OCI-LY1 (cell line): Measurements from ENCODE around the gene CLDN4.
"Not testable (repeated sequence)": the region's sequence is repeated elsewhere in the genome, so short reads cannot be mapped to it uniquely, and the experiment has no call there.

Experiments
- H2AFZ ChIP-seq: fragments of 200-600 bp; sonication (generic), shearing (Covaris generic); 2 replicates; pipeline ENCODE4 v1.6.0; 2014; ENCODE audit warnings: antibody characterized with exemption, mild to moderate bottlenecking, low read length
- H3F3A ChIP-seq: fragments of 200-600 bp; sonication (generic), shearing (Covaris generic); 2 replicates; pipeline ENCODE4 v1.6.0; 2014; ENCODE audit warnings: mild to moderate bottlenecking, antibody characterized with exemption, low read length, moderate library complexity; ENCODE audit not compliant: insufficient read depth
- H3K27ac ChIP-seq: fragments of 200-600 bp; sonication (generic); 2 replicates; pipeline ENCODE4 v1.5.1; 2014; ENCODE audit warnings: low read length, mixed run types, mild to moderate bottlenecking, low read depth; ENCODE audit not compliant: poor library complexity, severe bottlenecking
- H3K27me3 ChIP-seq: fragments of 200-600 bp; sonication (generic); 2 replicates; pipeline ENCODE4 v1.6.0; 2014; ENCODE audit warnings: antibody characterized with exemption, mild to moderate bottlenecking, low read length, moderate library complexity; ENCODE audit not compliant: insufficient read depth
- H3K36me3 ChIP-seq: fragments of 200-600 bp; sonication (generic); 2 replicates; pipeline ENCODE4 v1.6.1; 2014; ENCODE audit warnings: mild to moderate bottlenecking, antibody characterized with exemption, low read length, moderate library complexity, mixed read lengths; ENCODE audit not compliant: insufficient read depth
- H3K4me1 ChIP-seq: fragments of 200-600 bp; sonication (generic); 2 replicates; pipeline ENCODE4 v1.5.1; 2014; ENCODE audit warnings: mild to moderate bottlenecking, low read length, moderate library complexity; ENCODE audit not compliant: insufficient read depth, severe bottlenecking
- H3K4me2 ChIP-seq: fragments of 200-600 bp; sonication (generic), shearing (Covaris generic); 2 replicates; pipeline ENCODE4 v1.6.1; 2014; ENCODE audit warnings: low read length
- H3K4me3 ChIP-seq: fragments of 200-600 bp; sonication (generic); 2 replicates; pipeline ENCODE4 v1.5.1; 2014; ENCODE audit warnings: low read length, low read depth, mild to moderate bottlenecking, mixed read lengths; ENCODE audit not compliant: poor library complexity, severe bottlenecking
- H3K79me2 ChIP-seq: fragments of 200-600 bp; shearing (Covaris generic); 2 replicates; pipeline ENCODE4 v1.6.1; 2016; ENCODE audit warnings: mixed run types, low read length, mixed read lengths; ENCODE audit not compliant: insufficient read depth
- H3K9ac ChIP-seq: fragments of 200-600 bp; sonication (generic), shearing (Covaris generic); 2 replicates; pipeline ENCODE4 v1.6.1; 2014; ENCODE audit warnings: mild to moderate bottlenecking, low read length, mixed read lengths
- H3K9me2 ChIP-seq: fragments of 200-600 bp; sonication (generic), shearing (Covaris generic); 2 replicates; pipeline ENCODE4 v1.6.1; 2014; ENCODE audit warnings: low read depth, mild to moderate bottlenecking, low read length, mixed read lengths
- H3K9me3 ChIP-seq: fragments of 200-600 bp; shearing (Covaris generic); 2 replicates; pipeline ENCODE4 v1.6.1; 2014; ENCODE audit warnings: low read length, mixed read lengths
- H4K20me1 ChIP-seq: fragments of 200-600 bp; sonication (generic), shearing (Covaris generic); 2 replicates; pipeline ENCODE4 v1.6.0; 2016; ENCODE audit warnings: mild to moderate bottlenecking, low read length; ENCODE audit not compliant: insufficient read depth
- EZH2 ChIP-seq: fragments of 200-600 bp; sonication (generic), shearing (Covaris generic); IDR thresholded peaks from 2 replicates; pipeline ENCODE4 v1.8.0; 2017; ENCODE audit warnings: borderline replicate concordance, mixed run types, mild to moderate bottlenecking, antibody characterized with exemption, low read length, moderate library complexity, mixed read lengths
- TF ChIP-seq, protein P1 (sequence below): fragments of 200-600 bp; sonication (generic), shearing (Covaris generic); IDR thresholded peaks from 2 replicates; pipeline ENCODE4 v1.5.1; 2017; ENCODE audit warnings: mild to moderate bottlenecking, antibody characterized with exemption, low read length, moderate library complexity, mixed read lengths

The CLDN4 gene

DNA sequence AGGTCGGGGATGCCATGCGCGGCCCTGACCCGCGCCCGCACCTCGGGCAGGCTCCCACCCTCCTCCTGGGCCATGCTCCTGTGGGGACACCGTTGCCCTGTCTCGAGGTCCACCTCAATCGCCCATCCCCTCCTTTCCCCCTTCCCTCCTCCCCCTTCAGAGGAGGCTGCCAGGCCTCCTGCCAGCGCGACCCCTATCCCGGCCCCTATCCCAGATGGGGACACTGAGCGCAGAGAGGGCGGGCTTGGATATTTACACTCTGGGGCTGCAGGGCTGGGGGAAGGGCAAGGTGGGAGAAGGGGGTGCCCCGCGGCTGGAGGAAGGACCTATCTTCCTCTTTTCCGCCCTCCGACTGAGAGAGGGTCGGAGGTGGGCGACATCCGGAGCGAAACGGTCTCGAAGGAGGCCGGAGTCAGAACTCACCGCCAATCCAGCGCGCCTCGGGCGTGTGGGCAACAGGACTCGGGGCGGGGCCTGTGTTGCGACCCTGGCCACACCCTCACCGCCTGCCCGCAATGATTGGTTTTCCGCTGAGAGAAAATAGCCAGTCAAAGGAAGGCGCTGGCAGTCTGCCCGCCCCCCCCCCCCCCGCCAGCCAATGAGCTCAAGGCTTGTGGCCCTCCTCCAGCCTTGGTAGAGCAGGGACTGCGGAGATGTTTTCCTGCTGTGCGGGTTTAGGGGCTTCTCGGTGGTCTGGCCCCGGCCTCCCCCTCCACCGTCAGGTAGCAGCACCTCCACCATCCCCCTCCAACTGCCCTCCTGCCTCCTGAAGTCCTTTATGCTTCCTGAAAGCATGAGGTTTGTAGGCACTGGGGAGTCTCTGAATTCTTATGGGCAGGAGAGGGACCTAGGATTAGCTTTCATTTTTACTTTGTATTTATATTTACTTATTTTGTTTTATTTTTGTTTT lies 11.5 kb downstream of the CLDN4 start, which contains the start of gene METTL27:
METTL27 (minus strand) TSS at position 450 of the 910 bp plus-strand sequence; CDS start at position 74, 376 bp downstream.
- H4K20me1 ChIP-seq, result no peaks in the 10 kb centered on the region
- H3K4me2 ChIP-seq, result peak within 1 kb of the TSS; percentile 49; the same call in 1 of the 2 replicates
- no peak within 1 kb of the TSS for H3K9ac ChIP-seq
- H3K4me3 ChIP-seq, result peak within 1 kb of the TSS; percentile 34
- H3K79me2 ChIP-seq, result no peaks in the 10 kb centered on the region
- H2AFZ ChIP-seq, result no peak within 1 kb of the TSS
- H3K36me3 ChIP-seq, result no peaks in the 10 kb centered on the region
- H3K9me2 ChIP-seq, result no peaks in the 10 kb centered on the region
- peaks cover 12% of the 10 kb centered on the region; the same call in 1 of the 2 replicates for H3K27me3 ChIP-seq
- no peaks in the 10 kb centered on the region for H3F3A ChIP-seq
- no peaks in the 10 kb centered on the region for H3K9me3 ChIP-seq
- H3K4me1 ChIP-seq, result no peaks in the 10 kb centered on the region
- no peak within 1 kb of the TSS for H3K27ac ChIP-seq
- no peak for TF ChIP-seq EZH2
- TF ChIP-seq, protein P1, sequence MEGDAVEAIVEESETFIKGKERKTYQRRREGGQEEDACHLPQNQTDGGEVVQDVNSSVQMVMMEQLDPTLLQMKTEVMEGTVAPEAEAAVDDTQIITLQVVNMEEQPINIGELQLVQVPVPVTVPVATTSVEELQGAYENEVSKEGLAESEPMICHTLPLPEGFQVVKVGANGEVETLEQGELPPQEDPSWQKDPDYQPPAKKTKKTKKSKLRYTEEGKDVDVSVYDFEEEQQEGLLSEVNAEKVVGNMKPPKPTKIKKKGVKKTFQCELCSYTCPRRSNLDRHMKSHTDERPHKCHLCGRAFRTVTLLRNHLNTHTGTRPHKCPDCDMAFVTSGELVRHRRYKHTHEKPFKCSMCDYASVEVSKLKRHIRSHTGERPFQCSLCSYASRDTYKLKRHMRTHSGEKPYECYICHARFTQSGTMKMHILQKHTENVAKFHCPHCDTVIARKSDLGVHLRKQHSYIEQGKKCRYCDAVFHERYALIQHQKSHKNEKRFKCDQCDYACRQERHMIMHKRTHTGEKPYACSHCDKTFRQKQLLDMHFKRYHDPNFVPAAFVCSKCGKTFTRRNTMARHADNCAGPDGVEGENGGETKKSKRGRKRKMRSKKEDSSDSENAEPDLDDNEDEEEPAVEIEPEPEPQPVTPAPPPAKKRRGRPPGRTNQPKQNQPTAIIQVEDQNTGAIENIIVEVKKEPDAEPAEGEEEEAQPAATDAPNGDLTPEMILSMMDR, result no peak

DNA sequence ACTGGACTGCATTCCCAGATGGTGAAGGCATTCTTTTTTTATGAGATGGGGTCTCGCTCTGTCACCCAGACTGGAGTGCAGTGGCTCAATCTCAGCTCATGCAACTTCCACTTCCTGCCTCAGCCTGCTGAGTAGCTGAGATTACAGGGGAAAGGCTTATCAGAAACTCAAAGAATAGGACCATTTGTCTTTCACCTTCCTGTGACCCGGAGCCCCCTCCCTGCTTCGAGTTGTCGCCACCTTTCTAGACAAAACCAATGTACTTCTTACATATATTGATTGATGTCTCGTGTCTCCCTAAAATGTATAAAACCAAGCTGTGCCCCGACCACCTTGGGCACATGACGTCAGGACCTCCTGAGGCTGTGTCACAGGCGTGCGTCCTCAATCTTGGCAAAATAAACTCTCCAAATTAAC lies 13.3 kb downstream of the CLDN4 start:
- TF ChIP-seq, protein P1, result no peak
- no peak for TF ChIP-seq EZH2
- Histone ChIP-seq H3K4me3 (no peak overlapping the region), H3K9me3 (peaks cover 2% of the 10 kb centered on the region; the same call in 1 of the 2 replicates), H3K4me2 (no peak overlapping the region), H2AFZ (no peak overlapping the region), H3K9me2 (no peaks in the 10 kb centered on the region), H3F3A (no peaks in the 10 kb centered on the region), H3K27ac (no peak overlapping the region), H4K20me1 (no peaks in the 10 kb centered on the region), H3K9ac (no peak overlapping the region), H3K79me2 (no peaks in the 10 kb centered on the region), H3K36me3 (no peaks in the 10 kb centered on the region), H3K4me1 (peaks cover 2% of the 10 kb centered on the region), H3K27me3 (peaks cover 12% of the 10 kb centered on the region; the same call in 1 of the 2 replicates)

DNA sequence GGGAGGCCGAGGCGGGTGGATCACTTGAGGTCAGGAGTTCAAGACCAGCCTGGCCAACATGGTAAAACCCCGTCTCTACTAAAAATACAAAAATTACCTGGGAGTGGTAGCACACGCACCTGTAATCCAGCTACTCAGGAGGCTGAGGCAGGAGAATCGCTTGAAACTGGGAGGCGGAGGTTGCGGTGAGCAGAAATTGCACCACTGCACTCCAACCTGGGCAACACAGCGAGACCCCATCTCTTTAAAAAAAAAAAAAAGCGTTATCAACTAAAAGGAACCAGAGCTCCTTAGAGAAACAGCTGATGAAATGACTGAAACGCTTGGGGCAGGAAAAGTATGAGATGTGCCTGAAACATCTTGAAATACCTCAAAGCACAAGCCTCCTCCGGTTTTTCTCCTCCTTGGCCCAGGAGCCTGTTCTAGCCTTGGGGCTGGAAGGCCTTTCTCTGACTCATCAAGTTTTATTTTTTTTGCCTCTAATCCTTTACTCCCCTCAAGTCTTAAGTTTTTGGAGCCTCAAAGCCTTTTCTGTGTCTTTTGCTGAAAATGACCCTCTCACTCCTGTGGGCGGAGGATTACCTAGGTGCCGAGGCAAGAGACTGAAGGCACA lies 14.2 kb downstream of the CLDN4 start:
- Histone ChIP-seq H3K9me3 (peaks cover 2% of the 10 kb centered on the region; the same call in 1 of the 2 replicates), H3K4me3 (no peak overlapping the region), H4K20me1 (no peaks in the 10 kb centered on the region), H3K4me1 (peaks cover 7% of the 10 kb centered on the region), H3F3A (no peaks in the 10 kb centered on the region), H3K27me3 (peaks cover 12% of the 10 kb centered on the region; the same call in 1 of the 2 replicates), H2AFZ (no peak overlapping the region), H3K36me3 (no peaks in the 10 kb centered on the region), H3K9me2 (no peaks in the 10 kb centered on the region), H3K27ac (no peak overlapping the region), H3K4me2 (no peak overlapping the region), H3K79me2 (no peaks in the 10 kb centered on the region), H3K9ac (no peak overlapping the region)
- no peak for TF ChIP-seq EZH2
- TF ChIP-seq, protein P1, result no peak

GRCh38 chr7:73845701-73846195 lies 15.0 kb downstream of the CLDN4 start:
- H3K79me2 ChIP-seq, H3K36me3 ChIP-seq, H3K4me2 ChIP-seq, H2AFZ ChIP-seq, H3K27ac ChIP-seq, H4K20me1 ChIP-seq, H3K9ac ChIP-seq, H3K9me2 ChIP-seq, H3K9me3 ChIP-seq, H3K4me3 ChIP-seq, H3F3A ChIP-seq, H3K4me1 ChIP-seq: not testable (repeated sequence)
- H3K27me3 ChIP-seq, result peaks cover 11% of the 10 kb centered on the region; the same call in 1 of the 2 replicates
